ENCODE measurements around the gene PHETA1. TPM values are rescaled to one million over a fixed set of nuclear protein-coding genes. Genes with fewer than 3 reads are reported as not detected.

Gene PHETA1
- total and polyA plus RNA-seq, 10 of the 15 experiments (the other 5 are each of a cell fraction or from before 2014, with no cell fraction given), result 0.02 to 1.3 (median 0.51) TPM; not detected in 1

GRCh38 chr12:111404362-111405148 is 35.7 kb upstream of the PHETA1 start (continued):
- TF ChIP-seq KAT2A (conservative IDR thresholded peaks at IDR 0.05; ENCODE audit: control insufficient read depth, low read depth, low read length) (no peak), CHD4 (IDR thresholded peaks at IDR 0.05) (no peak), POLR2AphosphoS5 (IDR thresholded peaks at IDR 0.05; ENCODE audit: low read length) (peak; percentile 23; the same call in 1 of the 2 replicates), ZBTB11 (CRISPR knock-in tag; IDR thresholded peaks at IDR 0.05) (no peak), ELK1 (IDR thresholded peaks at IDR 0.05; ENCODE audit: low read depth, low read length) (no peak; the same call in 1 of the 2 replicates), NBN (IDR thresholded peaks at IDR 0.05) (peak; percentile 81; the same call in 1 of the 2 replicates), TAF1 (IDR thresholded peaks at IDR 0.05; ENCODE audit: borderline replicate concordance, low read depth, low read length) (peak; percentile 54; the same call in 1 of the 2 replicates), NFIC (IDR thresholded peaks at IDR 0.05; ENCODE audit: low read depth, low read length) (no peak), EGR1 (IDR thresholded peaks at IDR 0.05; ENCODE audit: borderline replicate concordance in 1 of 2, low read depth in 2 of 2, low read length in 2 of 2) (peak in 1 of 2 experiments; percentile 95; a peak in 2 of 3 replicates), TCF3 (IDR thresholded peaks at IDR 0.05; ENCODE audit: borderline replicate concordance, insufficient read depth, low read depth, low read length) (0 out of 2 replicates have a peak, but pooled peaks have one; percentile 42), BHLHE40 (IDR thresholded peaks at IDR 0.05; ENCODE audit: borderline replicate concordance in 1 of 2, low read depth in 2 of 2, low read length in 1 of 2) (peak; percentile 7 to 8; a peak in 2 of 4 replicates), GATAD2B (conservative IDR thresholded peaks at IDR 0.05; ENCODE audit: low read depth) (no peak; the same call in 1 of the 2 replicates), NFYA (IDR thresholded peaks at IDR 0.05; ENCODE audit: borderline replicate concordance, low read depth, low read length) (no peak), ASH2L (IDR thresholded peaks at IDR 0.05; ENCODE audit: borderline replicate concordance, low read depth) (peak; percentile 85; the same call in 1 of the 2 replicates), MAX (IDR thresholded peaks at IDR 0.05; ENCODE audit: low read depth, low read length) (no peak; the same call in 1 of the 2 replicates), RELB (IDR thresholded peaks at IDR 0.05; ENCODE audit: low read depth) (peak; percentile 90), KLF5 (IDR thresholded peaks at IDR 0.05; ENCODE audit: partially characterized antibody) (peak; percentile 10), ZNF274 (IDR thresholded peaks at IDR 0.05; ENCODE audit: insufficient read depth, insufficient read length) (no peak), HDAC6 (IDR thresholded peaks at IDR 0.05; ENCODE audit: unreplicated experiment) (no peak), ZNF217 (IDR thresholded peaks at IDR 0.05) (no peak), FOXK2 (IDR thresholded peaks at IDR 0.05) (no peak), RCOR1 (conservative IDR thresholded peaks at IDR 0.05; ENCODE audit: low read depth, low read length) (no peak), SUPT20H (IDR thresholded peaks at IDR 0.05; ENCODE audit: borderline replicate concordance, control insufficient read depth, low read depth, low read length) (no peak), ESRRA (IDR thresholded peaks at IDR 0.05; ENCODE audit: low read length) (peak; percentile 92; the same call in 1 of the 2 replicates)

Measured in GM12878 (cell line).